GM23338 (cell line): Measurements from ENCODE around the gene MPRIP. TPM values are rescaled to one million over a fixed set of nuclear protein-coding genes. Genes with fewer than 3 reads are reported as not detected.

Source experiments
- ATAC-seq: fragments of 200-7000 bp; cut with Tn5 transposase; 3 replicates; pipeline ENCODE4 v1.9.1; 2020
- DNase-seq: peaks from one replicate; pipeline ENCODE4 v3.0.0-alpha.2; 2015; ENCODE audit warnings: low spot score
- H2AFZ ChIP-seq: fragments of 200-600 bp; sonication (generic); 2 replicates; pipeline ENCODE4 v1.8.0; 2016; ENCODE audit warnings: antibody characterized with exemption, mild to moderate bottlenecking, moderate library complexity
- H3F3A ChIP-seq: fragments of 200-600 bp; sonication (generic); replicated peaks from 2 replicates; pipeline ENCODE4 v1.8.0; 2017; ENCODE audit warnings: antibody characterized with exemption, mixed run types, low read depth
- H3K27ac ChIP-seq: fragments of 200-600 bp; sonication (generic); 2 replicates; pipeline ENCODE4 v1.6.1; 2016; ENCODE audit warnings: low read depth
- H3K27me3 ChIP-seq: fragments of 200-600 bp; sonication (generic); 2 replicates; pipeline ENCODE4 v1.8.0; 2016; ENCODE audit warnings: mild to moderate bottlenecking, mixed run types, moderate library complexity; ENCODE audit not compliant: insufficient read depth
- H3K36me3 ChIP-seq: fragments of 200-600 bp; sonication (generic); 2 replicates; pipeline ENCODE4 v1.8.0; 2016; ENCODE audit warnings: mild to moderate bottlenecking; ENCODE audit not compliant: insufficient read depth
- H3K4me1 ChIP-seq: fragments of 200-600 bp; sonication (generic); 2 replicates; pipeline ENCODE4 v1.8.0; 2016; ENCODE audit warnings: mild to moderate bottlenecking, moderate library complexity; ENCODE audit not compliant: insufficient read depth
- H3K4me2 ChIP-seq: fragments of 200-600 bp; sonication (generic); 2 replicates; pipeline ENCODE4 v1.7.1; 2017; ENCODE audit warnings: mixed run types
- H3K4me3 ChIP-seq: fragments of 200-600 bp; sonication (generic); 2 replicates; pipeline ENCODE4 v1.6.1; 2016; ENCODE audit warnings: mixed run types
- H3K79me2 ChIP-seq: fragments of 200-600 bp; sonication (generic); replicated peaks from 2 replicates; pipeline ENCODE4 v1.8.0; 2017; ENCODE audit warnings: mild to moderate bottlenecking; ENCODE audit not compliant: insufficient read depth
- H3K9me2 ChIP-seq: fragments of 200-600 bp; sonication (generic); 2 replicates; pipeline ENCODE4 v1.8.0; 2017; ENCODE audit not compliant: insufficient read depth
- H4K20me1 ChIP-seq: fragments of 200-600 bp; sonication (generic); replicated peaks from 2 replicates; pipeline ENCODE4 v1.8.0; 2017; ENCODE audit warnings: mild to moderate bottlenecking; ENCODE audit not compliant: insufficient read depth
- H3K27ac Mint-ChIP-seq: 2 replicates; pipeline ENCODE4 v1.8.0; 2020; ENCODE audit warnings: inconsistent platforms, mild to moderate bottlenecking, moderate library complexity, mixed read lengths
- H3K27me3 Mint-ChIP-seq: 3 replicates; pipeline ENCODE4 v1.8.0; 2022; ENCODE audit warnings: low read depth, mild to moderate bottlenecking, moderate library complexity, mixed read lengths, inconsistent platforms; ENCODE audit not compliant: insufficient read depth, poor library complexity
- H3K36me3 Mint-ChIP-seq: 3 replicates; pipeline ENCODE4 v1.8.0; 2021; ENCODE audit warnings: low read depth, mild to moderate bottlenecking, inconsistent platforms, moderate library complexity, mixed read lengths
- H3K4me1 Mint-ChIP-seq: 3 replicates; pipeline ENCODE4 v1.8.0; 2020; ENCODE audit warnings: mild to moderate bottlenecking, inconsistent platforms, mixed read lengths
- H3K4me3 Mint-ChIP-seq: 3 replicates; pipeline ENCODE4 v1.8.0; 2021; ENCODE audit warnings: moderate library complexity, mild to moderate bottlenecking, inconsistent platforms, mixed read lengths
- H3K9me3 Mint-ChIP-seq: 3 replicates; pipeline ENCODE4 v1.8.0; 2020; ENCODE audit warnings: moderate library complexity, mild to moderate bottlenecking, inconsistent platforms, mixed read lengths
- CREB1 ChIP-seq: fragments of 250-450 bp; sonication (Bioruptor Pico); IDR thresholded peaks from 2 replicates; pipeline ENCODE4 v1.5.0; 2020; ENCODE audit warnings: low read depth, mild to moderate bottlenecking, moderate library complexity
- CTCF ChIP-seq, 2 experiments: fragments of 200-600 bp in 1 of 2; sonication (generic) in 1 of 2; conservative IDR thresholded peaks; 2 replicates each; pipeline versions ENCODE4 v1.5.1 to v1.6.1; 2016 to 2017; ENCODE audit warnings: antibody characterized with exemption in 2 of 2, low read depth in 2 of 2, mild to moderate bottlenecking in 2 of 2, moderate library complexity in 1 of 2
- EZH2phosphoT487 ChIP-seq: fragments of 200-600 bp; sonication (generic); IDR thresholded peaks from one replicate; pipeline ENCODE4 v1.8.1; 2018; ENCODE audit warnings: antibody characterized with exemption; ENCODE audit not compliant: unreplicated experiment
- JUNB ChIP-seq: IDR thresholded peaks from one replicate; pipeline ENCODE4 v1.6.1; 2016; ENCODE audit warnings: antibody characterized with exemption; ENCODE audit not compliant: unreplicated experiment
- ZNF114 ChIP-seq: fragments of 250-450 bp; sonication (Bioruptor Pico); IDR thresholded peaks from 2 replicates; pipeline ENCODE4 v1.5.0; 2020; ENCODE audit warnings: mild to moderate bottlenecking, moderate library complexity
- ZNF331 ChIP-seq: fragments of 250-450 bp; sonication (Bioruptor Pico); IDR thresholded peaks from 2 replicates; pipeline ENCODE4 v1.5.0; 2020; ENCODE audit warnings: low read depth, mild to moderate bottlenecking, moderate library complexity
- ZNF462 ChIP-seq: fragments of 250-450 bp; sonication (Bioruptor Pico); IDR thresholded peaks from 2 replicates; pipeline ENCODE4 v1.5.0; 2020; ENCODE audit warnings: mild to moderate bottlenecking, moderate library complexity
- polyA plus RNA-seq: library from polyadenylated mRNA; unstranded; fragments of >200 nt; fragmentation: Nextera tagmentation; extraction: Ambion mirVana; gene quantifications from 2 replicates; pipeline ENCODE4 v1.2.1, GENCODE V29; 2016
- total RNA-seq: library from RNA; depleted of rRNA; stranded (reverse); fragments of >200 nt; shearing (Covaris generic); gene quantifications from 2 replicates; pipeline ENCODE4 v1.2.3, GENCODE V29; 2014
- TF ChIP-seq, protein P1 (sequence below): IDR thresholded peaks from 2 replicates; pipeline ENCODE4 v1.6.1; 2016; ENCODE audit warnings: antibody characterized with exemption

MPRIP gene
- total and polyA plus RNA-seq, 2 experiments from 2014 or later = 39.3 to 113 TPM

- H3K4me1 ChIP-seq = no peaks in the 10 kb centered on the region
- no peaks in the 10 kb centered on the region for H3F3A ChIP-seq
- DNase-seq (no peak), ATAC-seq (no peak)
- peaks cover 8% of the 10 kb centered on the region; the same call in 2 of the 3 replicates for H3K36me3 Mint-ChIP-seq
- no peak overlapping the region for H3K4me2 ChIP-seq
- no peak overlapping the region for H3K4me3 ChIP-seq
- H3K79me2 ChIP-seq = peaks cover 58% of the 10 kb centered on the region
- TF ChIP-seq, protein P1, sequence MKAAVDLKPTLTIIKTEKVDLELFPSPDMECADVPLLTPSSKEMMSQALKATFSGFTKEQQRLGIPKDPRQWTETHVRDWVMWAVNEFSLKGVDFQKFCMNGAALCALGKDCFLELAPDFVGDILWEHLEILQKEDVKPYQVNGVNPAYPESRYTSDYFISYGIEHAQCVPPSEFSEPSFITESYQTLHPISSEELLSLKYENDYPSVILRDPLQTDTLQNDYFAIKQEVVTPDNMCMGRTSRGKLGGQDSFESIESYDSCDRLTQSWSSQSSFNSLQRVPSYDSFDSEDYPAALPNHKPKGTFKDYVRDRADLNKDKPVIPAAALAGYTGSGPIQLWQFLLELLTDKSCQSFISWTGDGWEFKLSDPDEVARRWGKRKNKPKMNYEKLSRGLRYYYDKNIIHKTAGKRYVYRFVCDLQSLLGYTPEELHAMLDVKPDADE = no peak
- no peak for TF ChIP-seq ZNF331 (CRISPR knock-in tag)
- TF ChIP-seq CREB1 (CRISPR knock-in tag) = no peak
- no peak for TF ChIP-seq ZNF462 (CRISPR knock-in tag)
- no peak for TF ChIP-seq CTCF (conservative IDR thresholded peaks at IDR 0.05; ENCODE audit: low read depth in 2 of 2)
- TF ChIP-seq ZNF114 (CRISPR knock-in tag) = no peak
- TF ChIP-seq EZH2phosphoT487 = no peak
- TF ChIP-seq JUNB = no peak
- no peak overlapping the region for H2AFZ ChIP-seq
- H3K27ac Mint-ChIP-seq = no peak overlapping the region; the same call in 1 of the 2 replicates
- H3K4me1 Mint-ChIP-seq = peaks cover 4% of the 10 kb centered on the region; the same call in 2 of the 3 replicates
- no peak overlapping the region for H3K4me3 Mint-ChIP-seq
- H4K20me1 ChIP-seq = peaks cover 26% of the 10 kb centered on the region
- H3K36me3 ChIP-seq = no peaks in the 10 kb centered on the region; the same call in 1 of the 2 replicates
- H3K27ac ChIP-seq = no peak overlapping the region
- H3K9me3 Mint-ChIP-seq = no peaks in the 10 kb centered on the region; the same call in 2 of the 3 replicates
- no peaks in the 10 kb centered on the region for H3K27me3 ChIP-seq
- peaks cover 9% of the 10 kb centered on the region for H3K27me3 Mint-ChIP-seq
- no peaks in the 10 kb centered on the region for H3K9me2 ChIP-seq
Measured at GRCh38 chr17:17076066-17076465, 33.8 kb downstream of the MPRIP start.
